ENCODE data around the gene CHCHD6.

CHCHD6 gene

GRCh38 chr3:126947429-126947828 lies 243.4 kb downstream of the CHCHD6 start:
- DNase-seq (ENCODE audit: low read depth), result no peak
- TF ChIP-seq CTCF (IDR thresholded peaks at IDR 0.05; ENCODE audit: low read length, missing control alignments), result no peak
- H3K4me3 ChIP-seq (replicated peaks; ENCODE audit: low read depth, low read length), result no peak overlapping the region

GRCh38 chr3:126948980-126949535 lies 245.0 kb downstream of the CHCHD6 start:
- no peak for TF ChIP-seq CTCF (IDR thresholded peaks at IDR 0.05; ENCODE audit: low read length, missing control alignments)

GRCh38 chr3:126951561-126951960 lies 247.5 kb downstream of the CHCHD6 start:
- no peak for TF ChIP-seq CTCF (IDR thresholded peaks at IDR 0.05; ENCODE audit: low read length, missing control alignments)
- H3K4me3 ChIP-seq (replicated peaks; ENCODE audit: low read depth, low read length), result no peak overlapping the region
- DNase-seq (ENCODE audit: low read depth), result no peak

More at GRCh38 chr3:126948980-126949535, 245.0 kb downstream of the CHCHD6 start:
- no peak for DNase-seq (ENCODE audit: low read depth)
- no peak overlapping the region for H3K4me3 ChIP-seq (replicated peaks; ENCODE audit: low read depth, low read length)

GRCh38 chr3:126952261-126952982 lies 248.4 kb downstream of the CHCHD6 start:
- no peak for TF ChIP-seq CTCF (IDR thresholded peaks at IDR 0.05; ENCODE audit: low read length, missing control alignments)
- DNase-seq (ENCODE audit: low read depth), result no peak

GRCh38 chr3:126952983-126953660 lies 249.1 kb downstream of the CHCHD6 start:
- DNase-seq (ENCODE audit: low read depth), result no peak
- no peak overlapping the region for H3K4me3 ChIP-seq (replicated peaks; ENCODE audit: low read depth, low read length)
- no peak for TF ChIP-seq CTCF (IDR thresholded peaks at IDR 0.05; ENCODE audit: low read length, missing control alignments)

More at GRCh38 chr3:126952261-126952982, 248.4 kb downstream of the CHCHD6 start:
- H3K4me3 ChIP-seq (replicated peaks; ENCODE audit: low read depth, low read length), result no peak overlapping the region

DNA sequence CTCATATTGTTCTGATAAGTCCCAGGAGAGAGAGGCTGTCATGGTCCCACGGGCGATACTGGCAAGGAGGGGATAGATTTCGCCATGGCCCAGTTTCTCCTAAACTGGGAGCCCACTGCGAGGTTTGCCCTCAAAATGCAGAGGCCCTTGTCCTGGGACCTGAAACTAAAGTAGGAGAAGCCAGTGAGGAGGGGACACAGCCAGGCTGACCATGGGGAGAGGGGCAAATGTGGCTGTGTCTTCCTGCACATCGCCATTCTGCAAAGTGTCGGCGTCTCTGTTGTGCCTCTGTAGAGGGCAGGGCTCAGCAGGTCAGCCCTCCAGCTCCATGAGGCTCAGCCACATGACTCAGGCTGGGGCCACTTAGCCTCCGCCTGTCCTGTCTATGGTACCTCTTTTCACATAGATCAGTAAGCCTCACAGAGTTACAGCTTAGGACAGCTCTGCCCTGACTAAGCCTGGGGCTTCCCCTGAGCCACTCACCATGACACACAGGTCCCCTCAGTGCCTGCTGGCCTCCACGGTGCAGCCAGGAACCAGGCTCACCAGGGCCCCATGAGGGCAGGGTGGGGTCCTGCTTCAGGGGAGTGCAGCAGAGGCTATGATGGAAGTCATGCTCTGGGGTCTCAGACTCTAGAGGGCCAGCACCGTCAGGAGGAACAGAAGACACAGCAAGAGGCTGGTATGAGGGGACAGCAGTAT lies 250.3 kb downstream of the CHCHD6 start:
- H3K4me3 ChIP-seq (replicated peaks; ENCODE audit: low read depth, low read length), result no peak overlapping the region
- no peak for TF ChIP-seq CTCF (IDR thresholded peaks at IDR 0.05; ENCODE audit: low read length, missing control alignments)
- DNase-seq (ENCODE audit: low read depth), result no peak
